OCI-LY3 (cell line): ENCODE data around the gene ZEB2.

Experiments used
- EZH2phosphoT487 ChIP-seq: fragments of 200-600 bp; shearing (Covaris generic); IDR thresholded peaks from 2 replicates; pipeline ENCODE4 v1.6.1; 2018; ENCODE audit warnings: antibody characterized with exemption, mixed run types, low read depth
- TF ChIP-seq, protein P1 (sequence below): fragments of 200-600, 300-600 bp; sonication (generic); IDR thresholded peaks from 2 replicates; pipeline ENCODE4 v1.5.1; 2014; ENCODE audit warnings: antibody characterized with exemption, low read length, low read depth

DNA sequence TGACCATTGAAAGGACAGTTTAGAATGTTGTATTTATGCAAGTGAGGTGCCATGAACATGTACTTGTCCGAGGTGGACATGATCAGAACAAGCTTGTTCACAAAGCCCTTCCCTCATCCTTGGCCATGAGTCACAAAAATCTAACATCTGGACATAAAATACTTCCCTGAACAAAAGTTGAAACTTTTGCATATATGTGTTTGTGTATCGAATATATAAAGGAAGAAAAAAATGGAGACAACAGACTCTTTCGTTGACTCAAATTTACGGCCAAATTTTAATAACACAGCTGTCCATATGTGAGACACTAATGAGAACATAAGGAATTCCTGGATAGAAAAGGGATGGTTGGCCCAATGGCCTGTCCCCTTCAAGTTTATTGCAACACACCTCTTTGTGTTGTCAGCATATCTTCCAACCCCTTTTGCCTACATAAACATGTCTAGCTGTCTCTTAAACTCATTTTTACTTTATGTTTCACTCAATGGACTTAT lies 19.4 kb upstream of the ZEB2 start:
- TF ChIP-seq, protein P1, sequence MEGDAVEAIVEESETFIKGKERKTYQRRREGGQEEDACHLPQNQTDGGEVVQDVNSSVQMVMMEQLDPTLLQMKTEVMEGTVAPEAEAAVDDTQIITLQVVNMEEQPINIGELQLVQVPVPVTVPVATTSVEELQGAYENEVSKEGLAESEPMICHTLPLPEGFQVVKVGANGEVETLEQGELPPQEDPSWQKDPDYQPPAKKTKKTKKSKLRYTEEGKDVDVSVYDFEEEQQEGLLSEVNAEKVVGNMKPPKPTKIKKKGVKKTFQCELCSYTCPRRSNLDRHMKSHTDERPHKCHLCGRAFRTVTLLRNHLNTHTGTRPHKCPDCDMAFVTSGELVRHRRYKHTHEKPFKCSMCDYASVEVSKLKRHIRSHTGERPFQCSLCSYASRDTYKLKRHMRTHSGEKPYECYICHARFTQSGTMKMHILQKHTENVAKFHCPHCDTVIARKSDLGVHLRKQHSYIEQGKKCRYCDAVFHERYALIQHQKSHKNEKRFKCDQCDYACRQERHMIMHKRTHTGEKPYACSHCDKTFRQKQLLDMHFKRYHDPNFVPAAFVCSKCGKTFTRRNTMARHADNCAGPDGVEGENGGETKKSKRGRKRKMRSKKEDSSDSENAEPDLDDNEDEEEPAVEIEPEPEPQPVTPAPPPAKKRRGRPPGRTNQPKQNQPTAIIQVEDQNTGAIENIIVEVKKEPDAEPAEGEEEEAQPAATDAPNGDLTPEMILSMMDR = no peak
- TF ChIP-seq EZH2phosphoT487 = no peak
